H1 (cell line): Measurements from ENCODE around the gene ADNP2. TPM values are rescaled to one million over a fixed set of nuclear protein-coding genes. Genes with fewer than 3 reads are reported as not detected.

Experiments used
- CTCF ChIA-PET: fragments of 300-600 bp; sonication (Branson Sonifier 250); formaldehyde crosslinking; loops from one replicate; lab custom pipeline; 2021; ENCODE audit not compliant: partially characterized antibody; lab: Charles Lee
- POLR2A ChIA-PET: fragments of 300-600 bp; sonication (Branson Sonifier 250); formaldehyde crosslinking; loops from one replicate; lab custom pipeline; 2021; ENCODE audit warnings: inconsistent platforms; ENCODE audit not compliant: partially characterized antibody; lab: Charles Lee
- DNase-seq, 2 experiments: peaks; one replicate each; pipeline versions ENCODE4 v3.0.0 to v3.0.0-alpha.2; 2010 to 2022; ENCODE audit warnings: low spot score in 2 of 2, low read depth in 1 of 2, mixed read lengths in 1 of 2
- FAIRE-seq: peaks from 2 replicates; lab custom pipeline; 2011; peaks lifted over from hg19 to GRCh38; lab: Jason Lieb, UNC
- H2AFZ ChIP-seq: 2 replicates; pipeline ENCODE4 v1.8.1; 2012; ENCODE audit warnings: low read length, inconsistent platforms
- H2AK5ac ChIP-seq: 2 replicates; pipeline ENCODE4 v1.6.1; 2013; ENCODE audit warnings: low read depth, low read length
- H2BK120ac ChIP-seq: replicated peaks from 2 replicates; pipeline ENCODE3; 2013; ENCODE audit warnings: low read depth, low read length, inconsistent platforms
- H2BK12ac ChIP-seq: 2 replicates; pipeline ENCODE4 v1.6.1; 2013; ENCODE audit warnings: low read depth, low read length
- H2BK15ac ChIP-seq: 2 replicates; pipeline ENCODE4 v1.6.1; 2013; ENCODE audit warnings: low read length
- H2BK20ac ChIP-seq: 2 replicates; pipeline ENCODE4 v1.6.1; 2013; ENCODE audit warnings: low read length
- H2BK5ac ChIP-seq: 2 replicates; pipeline ENCODE4 v1.6.1; 2013; ENCODE audit warnings: low read depth, low read length
- H3K14ac ChIP-seq: 2 replicates; pipeline ENCODE4 v1.6.1; 2013; ENCODE audit warnings: inconsistent platforms; ENCODE audit not compliant: insufficient read length
- H3K18ac ChIP-seq: 2 replicates; pipeline ENCODE4 v1.6.1; 2013; ENCODE audit warnings: low read length; ENCODE audit errors: extremely low read depth
- H3K23ac ChIP-seq: 2 replicates; pipeline ENCODE4 v1.6.1; 2013; ENCODE audit warnings: inconsistent platforms; ENCODE audit not compliant: insufficient read length
- H3K23me2 ChIP-seq: 2 replicates; pipeline ENCODE4 v1.6.1; 2013; ENCODE audit warnings: low read depth, low read length
- H3K27ac ChIP-seq: 2 replicates; pipeline ENCODE4 v1.6.1; 2011; ENCODE audit warnings: low read depth, low read length, inconsistent platforms
- H3K27me3 ChIP-seq, 4 experiments: replicated peaks in 1 of 4; 1 replicate in 1 of 4; 2 replicates in 3 of 4; pipeline versions ENCODE4 v1.6.1 to v1.8.1; 2011 to 2013; ENCODE audit warnings: low read length in 3 of 4, mild to moderate bottlenecking in 3 of 4, inconsistent platforms in 2 of 4, mixed read lengths in 2 of 4, moderate library complexity in 1 of 4; ENCODE audit not compliant: control insufficient read depth in 3 of 4, insufficient read depth in 3 of 4; ENCODE audit errors: extremely low read depth in 1 of 4
- H3K36me3 ChIP-seq, 4 experiments: 2 replicates each; pipeline versions ENCODE4 v1.6.1 to v1.8.1; 2011 to 2013; ENCODE audit warnings: mild to moderate bottlenecking in 4 of 4, low read length in 3 of 4, moderate library complexity in 2 of 4, control low read depth in 1 of 4, inconsistent platforms in 1 of 4; ENCODE audit not compliant: insufficient read depth in 4 of 4, control insufficient read depth in 2 of 4
- H3K4ac ChIP-seq: replicated peaks from 2 replicates; pipeline ENCODE3; 2013; ENCODE audit warnings: low read length, low read depth, mixed read lengths, inconsistent platforms; ENCODE audit not compliant: insufficient read length
- H3K4me1 ChIP-seq, 4 experiments: replicated peaks in 1 of 4; 1 replicate in 1 of 4; 2 replicates in 3 of 4; pipeline versions ENCODE4 v1.6.1 to v1.8.1; 2011 to 2013; ENCODE audit warnings: low read length in 3 of 4, inconsistent platforms in 2 of 4, mixed read lengths in 1 of 4; ENCODE audit not compliant: insufficient read depth in 4 of 4, control insufficient read depth in 3 of 4
- H3K4me2 ChIP-seq, 2 experiments: 2 replicates each; pipeline versions ENCODE4 v1.6.1 to v1.8.1; 2011 to 2013; ENCODE audit warnings: low read depth in 2 of 2, low read length in 2 of 2, control low read depth in 1 of 2, inconsistent platforms in 1 of 2, mild to moderate bottlenecking in 1 of 2; ENCODE audit not compliant: insufficient read depth in 1 of 2
- H3K4me3 ChIP-seq, 4 experiments: fragments of 200-600, 300-600 bp in 1 of 4; sonication (generic), shearing (Covaris generic), sonication (Bioruptor Twin) in 1 of 4; 2 replicates each; pipeline versions ENCODE4 v1.5.1 to v1.8.1; 2011 to 2016; ENCODE audit warnings: low read length in 4 of 4, low read depth in 3 of 4, control low read depth in 2 of 4, inconsistent platforms in 2 of 4, mild to moderate bottlenecking in 2 of 4, mixed read lengths in 1 of 4, moderate library complexity in 1 of 4; ENCODE audit not compliant: insufficient read depth in 2 of 4; ENCODE audit errors: extremely low read depth in 1 of 4
- H3K56ac ChIP-seq: replicated peaks from 2 replicates; pipeline ENCODE3; 2013; ENCODE audit warnings: low read depth, mild to moderate bottlenecking, mixed read lengths, low read length, inconsistent platforms; ENCODE audit not compliant: insufficient read length
- H3K79me1 ChIP-seq: 2 replicates; pipeline ENCODE4 v1.6.1; 2013; ENCODE audit warnings: low read depth, low read length, control low read depth
- H3K79me2 ChIP-seq, 2 experiments: 2 replicates each; pipeline versions ENCODE4 v1.6.1 to v1.8.1; 2012 to 2013; ENCODE audit warnings: low read length in 2 of 2, mild to moderate bottlenecking in 2 of 2, inconsistent platforms in 1 of 2; ENCODE audit not compliant: insufficient read depth in 2 of 2, control insufficient read depth in 1 of 2
- H3K9ac ChIP-seq, 4 experiments: replicated peaks in 1 of 4; 1 replicate in 1 of 4; 2 replicates in 3 of 4; pipeline versions ENCODE4 v1.6.1 to v1.8.1; 2011 to 2013; ENCODE audit warnings: low read depth in 3 of 4, low read length in 3 of 4, control low read depth in 2 of 4, mild to moderate bottlenecking in 2 of 4, moderate library complexity in 2 of 4, inconsistent platforms in 1 of 4; ENCODE audit errors: extremely low read depth in 1 of 4
- H3K9me3 ChIP-seq, 2 experiments: 2 replicates each; pipeline versions ENCODE4 v1.6.1 to v1.8.1; 2012 to 2013; ENCODE audit warnings: mild to moderate bottlenecking in 2 of 2, moderate library complexity in 2 of 2, control low read depth in 1 of 2, inconsistent platforms in 1 of 2, low read depth in 1 of 2, low read length in 1 of 2, mixed read lengths in 1 of 2; ENCODE audit not compliant: insufficient read depth in 2 of 2
- H4K20me1 ChIP-seq, 2 experiments: replicated peaks in 1 of 2; 2 replicates each; pipeline versions ENCODE3 to v1.8.1; 2011 to 2013; ENCODE audit warnings: inconsistent platforms in 2 of 2, low read length in 2 of 2, mild to moderate bottlenecking in 1 of 2; ENCODE audit not compliant: insufficient read depth in 2 of 2, control insufficient read depth in 1 of 2
- H4K5ac ChIP-seq: 2 replicates; pipeline ENCODE4 v1.6.1; 2013; ENCODE audit warnings: low read length, low read depth, mixed read lengths, inconsistent platforms; ENCODE audit not compliant: insufficient read length
- H4K8ac ChIP-seq: 2 replicates; pipeline ENCODE4 v1.8.0; 2013; ENCODE audit warnings: mild to moderate bottlenecking, moderate library complexity, low read length, inconsistent platforms; ENCODE audit not compliant: insufficient read depth; ENCODE audit errors: extremely low read depth
- H4K91ac ChIP-seq: replicated peaks from 2 replicates; pipeline ENCODE3; 2013; ENCODE audit warnings: low read length, mixed read lengths, inconsistent platforms; ENCODE audit not compliant: insufficient read length
- CHD1 ChIP-seq: IDR thresholded peaks from 2 replicates; pipeline ENCODE4 v1.6.1; 2012; ENCODE audit warnings: low read depth, low read length, improper control_type of control experiment
- CTCF ChIP-seq, 3 experiments: IDR thresholded peaks; 1 replicate in 2 of 3; 2 replicates in 1 of 3; pipeline versions ENCODE4 v1.5.1 to v1.6.1; 2011; ENCODE audit warnings: low read length in 3 of 3, mild to moderate bottlenecking in 3 of 3, inconsistent platforms in 2 of 3, low read depth in 1 of 3, moderate library complexity in 1 of 3; ENCODE audit not compliant: insufficient read depth in 1 of 3; ENCODE audit errors: control extremely low read depth in 1 of 3
- EZH2 ChIP-seq: fragments of 200-600 bp; sonication (generic); IDR thresholded peaks from 2 replicates; pipeline ENCODE4 v1.7.1; 2012; ENCODE audit warnings: low read depth, mild to moderate bottlenecking, moderate library complexity, low read length, inconsistent platforms; ENCODE audit not compliant: severe bottlenecking
- HDAC6 ChIP-seq: IDR thresholded peaks from one replicate; pipeline ENCODE4 v1.7.1; 2012; ENCODE audit warnings: low read depth, mild to moderate bottlenecking, inconsistent platforms, low read length, moderate library complexity
- NANOG ChIP-seq: IDR thresholded peaks from 2 replicates; pipeline ENCODE4 v1.6.1; 2011; ENCODE audit warnings: low read length, low read depth, mild to moderate bottlenecking, inconsistent platforms; ENCODE audit not compliant: insufficient read depth, poor library complexity, severe bottlenecking
- RFX5 ChIP-seq: IDR thresholded peaks from 2 replicates; pipeline ENCODE4 v1.6.1; 2011; ENCODE audit warnings: low read depth, low read length, improper control_type of control experiment, borderline replicate concordance
- SIN3A ChIP-seq, 2 experiments: IDR thresholded peaks in 1 of 2; conservative IDR thresholded peaks in 1 of 2; 2 replicates each; pipeline ENCODE4 v1.6.1; 2011 to 2012; ENCODE audit warnings: low read length in 2 of 2, improper control_type of control experiment in 1 of 2, low read depth in 1 of 2, mild to moderate bottlenecking in 1 of 2
- SP4 ChIP-seq: IDR thresholded peaks from 2 replicates; pipeline ENCODE4 v1.6.1; 2012; ENCODE audit warnings: low read length, inconsistent platforms
- SRF ChIP-seq: IDR thresholded peaks from 2 replicates; pipeline ENCODE4 v1.6.1; 2011; ENCODE audit warnings: mild to moderate bottlenecking, low read depth, low read length, moderate library complexity
- TAF1 ChIP-seq: IDR thresholded peaks from 2 replicates; pipeline ENCODE4 v1.6.1; 2011; ENCODE audit warnings: mild to moderate bottlenecking, low read depth, low read length
- ZNF274 ChIP-seq: IDR thresholded peaks from 2 replicates; pipeline ENCODE4 v1.7.0; 2012; ENCODE audit warnings: low read length, borderline replicate concordance; ENCODE audit errors: extremely low read depth
- WGBS, 2 experiments: shearing (Covaris generic) in 1 of 2; methylation state at CpG; one replicate each; pipeline versions ENCODE4 v1.1.6 to v1.1.7; 2013 to 2015; ENCODE audit warnings: low lambda C conversion rate in 2 of 2, mixed read lengths in 2 of 2, inconsistent platforms in 1 of 2, low coverage in 1 of 2, missing lambda C conversion rate in 1 of 2; ENCODE audit not compliant: insufficient replicate concordance in 2 of 2, insufficient coverage in 1 of 2, insufficient read length in 1 of 2; ENCODE audit errors: extremely low coverage in 1 of 2, missing lambda C conversion rate in 1 of 2; 5-methylcytosine and 5-hydroxymethylcytosine counted together
- polyA plus RNA-seq, 7 experiments: library from polyadenylated mRNA; depleted of rRNA in 3 of 7; stranded (reverse) in 5 of 7; unstranded in 2 of 7; fragments of >200 nt in 5 of 7; fragments of 200-250 nt in 2 of 7; gene quantifications; 1 replicate in 5 of 7; 2 replicates in 1 of 7; 4 replicates in 1 of 7; pipeline versions ENCODE4 v1.2.1 to v1.2.3, GENCODE V29; 2011 to 2013; ENCODE audit warnings: missing spikeins in 2 of 7, mixed read lengths in 2 of 7
- total RNA-seq: library from RNA; stranded (reverse); fragmentation: NEBNext Ultra II Directional; extraction: Animal tissue kit (Norgen Biotek cat#: 25700); gene quantifications from 2 replicates; pipeline ENCODE4 v1.2.1, GENCODE V29; 2021

ADNP2 gene
- total and polyA plus RNA-seq, 2 of the 8 experiments (the other 6 are each of a cell fraction or from before 2014, with no cell fraction given): 25.1 to 61.6 TPM

GRCh38 chr18:80103231-80103630 lies 5.8 kb upstream of the ADNP2 start:
- no peak overlapping the region for H3K4ac ChIP-seq
- no peak overlapping the region for H3K56ac ChIP-seq
- H3K23ac ChIP-seq: no peak overlapping the region
- H2BK12ac ChIP-seq: 0 out of 2 replicates have a peak overlapping the region, but pooled peaks have one; percentile 2
- FAIRE-seq (no peak), DNase-seq (no peak)
- no peak overlapping the region; a peak in 1 of 4 replicates for H3K4me2 ChIP-seq
- no peaks in the 10 kb centered on the region for H3K27me3 ChIP-seq
- no peaks in the 10 kb centered on the region for H3K36me3 ChIP-seq
- H3K23me2 ChIP-seq: no peaks in the 10 kb centered on the region
- H4K8ac ChIP-seq: no peak overlapping the region
- no peaks in the 10 kb centered on the region for H3K79me1 ChIP-seq
- H4K5ac ChIP-seq: no peak overlapping the region
- H3K4me3 ChIP-seq: no peak overlapping the region; a peak in 1 of 8 replicates
- H2AFZ ChIP-seq: no peak overlapping the region
- no peak overlapping the region for H2BK20ac ChIP-seq
- H3K14ac ChIP-seq: no peak overlapping the region
- 85% methylated on average over 6 of the region's 6 CpGs; no CpG with 5 or more reads in 1 of the 2 experiments for WGBS, 2 experiments
- H2AK5ac ChIP-seq: no peak overlapping the region
- no peak overlapping the region for H2BK120ac ChIP-seq
- H4K20me1 ChIP-seq: no peaks in the 10 kb centered on the region
- H3K4me1 ChIP-seq: peaks cover 7 to 21% (median 18%) of the 10 kb centered on the region in 4 experiments
- peak overlapping the region; percentile 25 for H4K91ac ChIP-seq
- H3K9me3 ChIP-seq: no peaks in the 10 kb centered on the region; a peak in 1 of 4 replicates
- CTCF ChIA-PET: interaction anchor here (0.9 to 1.1 kb wide), 2 partner anchors 55 to 68 kb away, joined by 3 to 5 read pairs; no protein-coding TSS in a partner anchor
- no peak overlapping the region for H3K9ac ChIP-seq
- no peak overlapping the region for H3K27ac ChIP-seq
- no peaks in the 10 kb centered on the region for H3K79me2 ChIP-seq
- no peak overlapping the region for H2BK15ac ChIP-seq
- POLR2A ChIA-PET: interaction anchor here (1.5 kb wide), 1 partner anchor 9 kb away, joined by 5 read pairs; no protein-coding TSS in a partner anchor
- H2BK5ac ChIP-seq: no peak overlapping the region
- H3K18ac ChIP-seq: no peak overlapping the region
- TF ChIP-seq SIN3A (conservative IDR thresholded peaks at IDR 0.05 in 1 of 2, IDR thresholded peaks at IDR 0.05 in 1 of 2; ENCODE audit: low read depth in 1 of 2, low read length in 2 of 2) (no peak), RFX5 (no peak), TAF1 (no peak), EZH2 (no peak), HDAC6 (no peak), CHD1 (no peak), NANOG (no peak), SRF (no peak), SP4 (no peak), ZNF274 (no peak), CTCF (IDR thresholded peaks at IDR 0.05; ENCODE audit: control extremely low read depth in 1 of 3, insufficient read depth in 1 of 3, low read depth in 1 of 3, low read length in 3 of 3) (no peak)
